GM12872 (cell line): ENCODE data around the gene CAPN11.

ENCODE experiments used
- TF ChIP-seq, protein P1 (sequence below): IDR thresholded peaks from 3 replicates; pipeline ENCODE4 v1.5.1; 2011; ENCODE audit warnings: low read depth, mild to moderate bottlenecking, low read length, moderate library complexity; ENCODE audit not compliant: insufficient read depth

CAPN11 gene

DNA sequence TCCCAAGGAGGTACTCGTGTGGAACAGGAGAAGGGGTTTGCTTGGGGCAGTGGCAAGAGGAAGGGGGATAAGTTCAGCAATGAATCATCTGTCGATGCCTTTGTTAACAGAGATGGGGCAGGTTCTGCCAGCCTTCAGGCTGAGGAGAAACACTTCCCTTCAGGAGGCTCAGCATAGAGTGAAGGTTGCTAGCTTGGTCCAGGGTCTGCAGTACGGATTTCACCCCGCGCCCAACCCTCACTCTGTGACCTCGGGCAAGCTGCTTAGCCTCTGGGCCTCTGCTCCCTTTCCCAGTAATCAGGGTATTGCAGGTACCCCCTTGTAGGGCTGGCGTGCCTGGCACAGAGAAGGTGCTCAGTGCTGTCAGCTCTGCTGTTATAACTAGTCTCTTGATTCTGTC, 7.5 kb downstream of the CAPN11 start:
- TF ChIP-seq, protein P1, sequence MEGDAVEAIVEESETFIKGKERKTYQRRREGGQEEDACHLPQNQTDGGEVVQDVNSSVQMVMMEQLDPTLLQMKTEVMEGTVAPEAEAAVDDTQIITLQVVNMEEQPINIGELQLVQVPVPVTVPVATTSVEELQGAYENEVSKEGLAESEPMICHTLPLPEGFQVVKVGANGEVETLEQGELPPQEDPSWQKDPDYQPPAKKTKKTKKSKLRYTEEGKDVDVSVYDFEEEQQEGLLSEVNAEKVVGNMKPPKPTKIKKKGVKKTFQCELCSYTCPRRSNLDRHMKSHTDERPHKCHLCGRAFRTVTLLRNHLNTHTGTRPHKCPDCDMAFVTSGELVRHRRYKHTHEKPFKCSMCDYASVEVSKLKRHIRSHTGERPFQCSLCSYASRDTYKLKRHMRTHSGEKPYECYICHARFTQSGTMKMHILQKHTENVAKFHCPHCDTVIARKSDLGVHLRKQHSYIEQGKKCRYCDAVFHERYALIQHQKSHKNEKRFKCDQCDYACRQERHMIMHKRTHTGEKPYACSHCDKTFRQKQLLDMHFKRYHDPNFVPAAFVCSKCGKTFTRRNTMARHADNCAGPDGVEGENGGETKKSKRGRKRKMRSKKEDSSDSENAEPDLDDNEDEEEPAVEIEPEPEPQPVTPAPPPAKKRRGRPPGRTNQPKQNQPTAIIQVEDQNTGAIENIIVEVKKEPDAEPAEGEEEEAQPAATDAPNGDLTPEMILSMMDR, result no peak

DNA sequence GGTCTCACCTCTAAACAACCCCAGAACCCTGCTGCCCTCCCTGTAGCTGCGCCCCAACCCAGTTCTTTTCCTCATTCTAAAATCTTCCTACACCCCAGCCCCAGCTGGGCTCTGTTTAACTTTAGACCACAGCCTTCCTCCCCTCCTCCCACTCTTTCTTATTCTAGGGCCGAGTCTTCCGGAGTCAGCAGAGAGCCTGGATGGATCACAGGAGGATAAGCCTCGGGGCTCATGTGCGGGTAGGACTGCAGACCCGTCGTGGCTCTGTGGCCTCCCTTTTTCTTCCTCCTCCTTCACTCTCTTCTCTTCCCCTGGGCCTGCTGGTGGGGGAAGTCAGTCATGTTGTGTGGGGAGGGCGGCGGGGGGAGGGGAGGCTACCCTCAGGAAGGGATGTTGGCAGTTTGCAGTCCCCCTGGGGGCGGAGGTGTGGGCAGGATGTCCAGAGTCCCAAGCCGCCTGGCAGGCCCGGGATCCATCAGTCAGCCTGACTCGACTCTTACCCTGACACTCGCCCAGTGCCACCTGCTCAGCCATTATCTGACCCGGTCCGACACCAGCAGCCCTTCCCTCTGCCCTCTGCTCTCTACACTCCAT, 8.1 kb downstream of the CAPN11 start:
- TF ChIP-seq, protein P1, result no peak

DNA sequence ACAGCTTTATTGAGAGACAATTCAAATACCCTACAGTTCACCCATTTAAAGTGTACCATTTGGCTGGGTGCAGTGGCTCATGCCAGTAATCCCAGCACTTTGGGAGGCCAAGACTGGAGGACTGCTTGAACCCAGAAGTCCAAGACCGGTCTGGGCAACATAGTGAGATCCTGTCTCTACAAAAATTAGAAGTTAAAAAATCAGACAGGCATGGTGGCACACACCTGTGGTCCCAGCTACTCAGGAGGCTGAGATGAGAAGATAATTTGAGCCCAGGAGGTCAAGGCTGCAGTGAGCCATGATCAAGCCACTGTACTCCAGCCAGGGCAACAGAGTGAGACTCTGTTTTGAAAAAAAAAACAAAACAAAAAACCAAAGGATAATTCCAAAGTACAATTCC, 8.9 kb downstream of the CAPN11 start:
- TF ChIP-seq, protein P1, result no peak

DNA sequence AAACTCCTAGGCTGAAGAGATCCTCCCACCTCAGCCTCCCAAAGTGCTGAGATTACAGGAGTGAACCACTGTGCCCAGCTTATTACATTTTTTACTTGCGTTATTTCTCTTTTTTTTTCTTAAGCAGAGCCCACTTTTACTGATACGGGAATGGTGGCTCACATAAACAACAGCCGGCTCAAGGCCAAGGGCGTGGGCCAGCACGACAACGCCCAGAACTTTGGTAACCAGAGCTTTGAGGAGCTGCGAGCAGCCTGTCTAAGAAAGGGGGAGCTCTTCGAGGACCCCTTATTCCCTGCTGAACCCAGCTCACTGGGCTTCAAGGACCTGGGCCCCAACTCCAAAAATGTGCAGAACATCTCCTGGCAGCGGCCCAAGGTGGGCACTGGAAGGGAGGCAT, 10.5 kb downstream of the CAPN11 start:
- TF ChIP-seq, protein P1, result no peak

DNA sequence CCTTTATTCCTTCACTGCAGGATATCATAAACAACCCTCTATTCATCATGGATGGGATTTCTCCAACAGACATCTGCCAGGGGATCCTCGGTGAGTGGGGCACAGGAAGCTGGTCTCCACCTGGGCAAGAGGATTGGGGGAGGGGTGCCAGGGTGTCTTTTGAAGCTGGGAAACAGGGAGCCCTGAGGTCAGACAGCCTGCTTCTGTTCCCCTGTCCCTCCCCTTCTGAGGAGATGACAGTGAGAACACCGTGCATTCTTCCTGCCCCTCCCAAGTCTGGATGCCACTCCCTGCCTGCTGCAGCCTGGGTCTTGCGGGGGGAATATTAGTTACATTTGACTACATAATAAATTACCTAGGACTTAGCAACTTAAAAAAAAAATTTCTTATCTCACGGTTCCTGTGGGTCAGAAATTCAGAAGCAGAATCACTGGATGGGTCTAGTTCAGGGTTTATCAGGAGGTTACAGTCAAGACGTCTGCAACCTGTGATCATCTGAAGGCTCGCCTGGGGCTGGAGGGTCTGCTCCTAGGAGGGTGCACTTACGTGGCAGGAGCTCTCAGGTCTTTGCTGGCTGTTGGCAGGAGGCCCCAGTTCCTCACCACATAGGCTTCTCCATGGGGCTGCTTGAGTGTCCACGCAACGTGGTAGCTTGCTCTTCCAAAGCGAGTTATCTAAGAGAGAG, 11.4 kb downstream of the CAPN11 start:
- TF ChIP-seq, protein P1, result no peak

DNA sequence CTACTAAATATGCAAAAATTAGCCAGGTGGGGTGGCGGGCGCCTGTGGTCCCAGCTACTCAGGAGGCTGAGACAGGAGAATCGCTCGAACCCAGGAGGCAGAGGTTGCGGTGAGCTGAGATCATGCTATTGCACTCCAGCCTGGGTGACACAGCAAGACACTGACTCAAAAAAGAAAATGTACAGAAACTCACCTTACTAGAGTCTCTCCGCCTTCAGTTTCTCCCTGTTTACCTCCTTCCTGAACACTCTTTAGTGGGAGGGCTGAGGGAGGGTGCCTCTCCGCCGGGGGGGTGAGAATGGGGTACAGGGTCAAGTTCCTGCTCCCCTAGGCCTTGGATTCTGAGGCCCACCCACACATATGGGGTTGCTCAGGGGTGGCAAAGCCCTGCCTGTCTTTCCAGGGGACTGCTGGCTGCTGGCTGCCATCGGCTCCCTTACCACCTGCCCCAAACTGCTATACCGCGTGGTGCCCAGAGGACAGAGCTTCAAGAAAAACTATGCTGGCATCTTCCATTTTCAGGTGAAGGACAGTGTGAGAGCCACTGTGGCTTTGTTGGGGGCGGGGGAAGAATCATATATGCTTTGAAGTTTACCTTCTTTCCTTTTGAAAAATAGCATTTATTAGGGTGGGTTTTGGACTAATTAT, 13.4 kb downstream of the CAPN11 start:
- TF ChIP-seq, protein P1, result no peak

DNA sequence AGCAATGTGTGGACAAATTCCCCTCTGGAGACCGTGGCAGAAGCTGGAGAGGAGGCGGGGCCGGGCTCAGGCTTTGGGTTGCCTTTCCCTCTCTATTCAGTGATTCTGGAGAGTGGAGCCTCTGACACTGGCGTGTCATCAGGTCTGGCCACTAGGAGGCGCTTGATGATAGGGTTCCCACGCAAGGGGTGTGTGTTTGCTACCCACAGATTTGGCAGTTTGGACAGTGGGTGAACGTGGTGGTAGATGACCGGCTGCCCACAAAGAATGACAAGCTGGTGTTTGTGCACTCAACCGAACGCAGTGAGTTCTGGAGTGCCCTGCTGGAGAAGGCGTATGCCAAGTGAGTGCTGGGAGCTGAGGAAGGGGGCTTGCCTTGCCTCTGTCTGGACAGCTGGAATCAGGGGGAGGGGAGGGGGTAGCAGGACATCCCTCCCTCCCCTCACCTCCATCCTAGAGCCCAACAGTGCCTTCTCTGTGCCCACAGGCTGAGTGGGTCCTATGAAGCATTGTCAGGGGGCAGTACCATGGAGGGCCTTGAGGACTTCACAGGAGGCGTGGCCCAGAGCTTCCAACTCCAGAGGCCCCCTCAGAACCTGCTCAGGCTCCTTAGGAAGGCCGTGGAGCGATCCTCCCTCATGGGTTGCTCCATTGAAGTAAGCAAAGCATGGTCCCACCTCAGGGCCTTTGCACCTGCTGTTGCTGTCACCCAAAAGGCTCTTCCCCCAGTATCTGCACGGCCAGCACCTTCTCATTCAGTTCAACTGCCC, 14.3 kb downstream of the CAPN11 start:
- TF ChIP-seq, protein P1, result peak; percentile 94
